Measurements from ENCODE around the gene LSM14A. TPM values are rescaled to one million over a fixed set of nuclear protein-coding genes. Genes with fewer than 3 reads are reported as not detected.

The LSM14A gene
- total and polyA plus RNA-seq, 2 of the 13 experiments (the other 11 are each of a cell fraction or from before 2014, with no cell fraction given), result 77.0 to 83.6 TPM

DNA sequence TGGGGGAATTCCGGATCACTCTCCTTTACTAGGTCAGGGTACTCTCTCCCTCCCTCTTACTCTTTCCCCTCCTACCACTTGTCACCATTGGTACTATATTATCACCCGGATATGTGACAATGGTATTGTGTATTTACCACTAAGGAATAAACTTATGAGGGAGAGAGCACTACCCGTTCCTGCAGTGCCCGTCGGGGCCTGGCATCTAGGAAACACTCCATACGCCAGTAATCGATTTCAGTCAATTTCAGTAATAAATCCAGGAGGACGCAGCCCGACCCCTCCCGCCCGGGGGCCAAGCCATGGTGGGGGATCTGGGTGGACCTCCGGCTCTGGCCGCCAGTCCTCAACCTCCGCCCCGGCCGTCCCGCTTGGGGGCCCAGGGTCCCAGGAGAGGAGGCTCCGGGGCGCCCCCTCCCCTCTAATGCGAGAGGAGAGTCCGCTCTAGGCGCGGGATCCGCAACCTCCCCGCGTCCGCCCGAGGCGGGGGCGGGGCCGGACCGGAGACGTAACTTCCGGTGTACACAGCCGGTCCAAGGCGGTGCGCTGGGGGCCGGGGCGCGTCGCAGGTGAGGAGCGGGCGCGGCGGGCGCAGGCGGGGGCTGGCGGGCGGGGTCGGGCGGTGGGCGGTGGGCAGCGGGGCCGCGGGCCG lies 81.9 kb downstream of the LSM14A start, which contains the start of gene GARRE1 (continued):
- no peak for TF ChIP-seq SIN3B (IDR thresholded peaks at IDR 0.05; ENCODE audit: low read length)
- peak; percentile 54; the same call in 1 of the 2 replicates for TF ChIP-seq TARDBP (CRISPR knock-in tag; IDR thresholded peaks at IDR 0.05)
- TF ChIP-seq, protein P1, sequence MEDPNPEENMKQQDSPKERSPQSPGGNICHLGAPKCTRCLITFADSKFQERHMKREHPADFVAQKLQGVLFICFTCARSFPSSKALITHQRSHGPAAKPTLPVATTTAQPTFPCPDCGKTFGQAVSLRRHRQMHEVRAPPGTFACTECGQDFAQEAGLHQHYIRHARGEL (CRISPR knock-in tag; IDR thresholded peaks at IDR 0.05), result no peak
- TF ChIP-seq ZNF614 (CRISPR knock-in tag; IDR thresholded peaks at IDR 0.05; ENCODE audit: borderline replicate concordance), result peak; percentile 32; the same call in 1 of the 2 replicates
- TF ChIP-seq ZNF33B (CRISPR knock-in tag; IDR thresholded peaks at IDR 0.05), result no peak
- no peak for TF ChIP-seq HIVEP1 (CRISPR knock-in tag; IDR thresholded peaks at IDR 0.05)
- no peak for TF ChIP-seq ZNF234 (CRISPR knock-in tag; conservative IDR thresholded peaks at IDR 0.05)
- TF ChIP-seq, protein P2, sequence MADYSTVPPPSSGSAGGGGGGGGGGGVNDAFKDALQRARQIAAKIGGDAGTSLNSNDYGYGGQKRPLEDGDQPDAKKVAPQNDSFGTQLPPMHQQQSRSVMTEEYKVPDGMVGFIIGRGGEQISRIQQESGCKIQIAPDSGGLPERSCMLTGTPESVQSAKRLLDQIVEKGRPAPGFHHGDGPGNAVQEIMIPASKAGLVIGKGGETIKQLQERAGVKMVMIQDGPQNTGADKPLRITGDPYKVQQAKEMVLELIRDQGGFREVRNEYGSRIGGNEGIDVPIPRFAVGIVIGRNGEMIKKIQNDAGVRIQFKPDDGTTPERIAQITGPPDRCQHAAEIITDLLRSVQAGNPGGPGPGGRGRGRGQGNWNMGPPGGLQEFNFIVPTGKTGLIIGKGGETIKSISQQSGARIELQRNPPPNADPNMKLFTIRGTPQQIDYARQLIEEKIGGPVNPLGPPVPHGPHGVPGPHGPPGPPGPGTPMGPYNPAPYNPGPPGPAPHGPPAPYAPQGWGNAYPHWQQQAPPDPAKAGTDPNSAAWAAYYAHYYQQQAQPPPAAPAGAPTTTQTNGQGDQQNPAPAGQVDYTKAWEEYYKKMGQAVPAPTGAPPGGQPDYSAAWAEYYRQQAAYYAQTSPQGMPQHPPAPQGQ (CRISPR knock-in tag; IDR thresholded peaks at IDR 0.05; ENCODE audit: borderline replicate concordance), result no peak
- TF ChIP-seq MTF2 (CRISPR knock-in tag; IDR thresholded peaks at IDR 0.05; ENCODE audit: borderline replicate concordance), result no peak
- no peak for TF ChIP-seq SATB2 (CRISPR knock-in tag; IDR thresholded peaks at IDR 0.05)
- TF ChIP-seq ESRRA (CRISPR knock-in tag; IDR thresholded peaks at IDR 0.05; ENCODE audit: low read depth), result no peak
- TF ChIP-seq, protein P3, sequence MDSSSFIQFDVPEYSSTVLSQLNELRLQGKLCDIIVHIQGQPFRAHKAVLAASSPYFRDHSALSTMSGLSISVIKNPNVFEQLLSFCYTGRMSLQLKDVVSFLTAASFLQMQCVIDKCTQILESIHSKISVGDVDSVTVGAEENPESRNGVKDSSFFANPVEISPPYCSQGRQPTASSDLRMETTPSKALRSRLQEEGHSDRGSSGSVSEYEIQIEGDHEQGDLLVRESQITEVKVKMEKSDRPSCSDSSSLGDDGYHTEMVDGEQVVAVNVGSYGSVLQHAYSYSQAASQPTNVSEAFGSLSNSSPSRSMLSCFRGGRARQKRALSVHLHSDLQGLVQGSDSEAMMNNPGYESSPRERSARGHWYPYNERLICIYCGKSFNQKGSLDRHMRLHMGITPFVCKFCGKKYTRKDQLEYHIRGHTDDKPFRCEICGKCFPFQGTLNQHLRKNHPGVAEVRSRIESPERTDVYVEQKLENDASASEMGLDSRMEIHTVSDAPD (CRISPR knock-in tag; IDR thresholded peaks at IDR 0.05), result no peak
- TF ChIP-seq NR2F1 (CRISPR knock-in tag; IDR thresholded peaks at IDR 0.05), result no peak
- peak; percentile 44 for TF ChIP-seq MED8 (CRISPR knock-in tag; IDR thresholded peaks at IDR 0.05; ENCODE audit: insufficient replicate concordance)
- TF ChIP-seq ZNF83 (CRISPR knock-in tag; IDR thresholded peaks at IDR 0.05; ENCODE audit: borderline replicate concordance), result no peak
- 0 out of 2 replicates have a peak, but pooled peaks have one; percentile 58 for TF ChIP-seq KLF6 (CRISPR knock-in tag; IDR thresholded peaks at IDR 0.05)
- TF ChIP-seq, protein P4, sequence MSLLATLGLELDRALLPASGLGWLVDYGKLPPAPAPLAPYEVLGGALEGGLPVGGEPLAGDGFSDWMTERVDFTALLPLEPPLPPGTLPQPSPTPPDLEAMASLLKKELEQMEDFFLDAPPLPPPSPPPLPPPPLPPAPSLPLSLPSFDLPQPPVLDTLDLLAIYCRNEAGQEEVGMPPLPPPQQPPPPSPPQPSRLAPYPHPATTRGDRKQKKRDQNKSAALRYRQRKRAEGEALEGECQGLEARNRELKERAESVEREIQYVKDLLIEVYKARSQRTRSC (CRISPR knock-in tag; IDR thresholded peaks at IDR 0.05; ENCODE audit: low read depth), result no peak
- TF ChIP-seq PITX1 (CRISPR knock-in tag; IDR thresholded peaks at IDR 0.05), result peak; percentile 40; the same call in 1 of the 2 replicates
- TF ChIP-seq ZNF766 (CRISPR knock-in tag; IDR thresholded peaks at IDR 0.05; ENCODE audit: borderline replicate concordance), result peak; percentile 53; the same call in 1 of the 2 replicates
- no peak for TF ChIP-seq ZNF44 (CRISPR knock-in tag; IDR thresholded peaks at IDR 0.05)
- TF ChIP-seq, protein P5, sequence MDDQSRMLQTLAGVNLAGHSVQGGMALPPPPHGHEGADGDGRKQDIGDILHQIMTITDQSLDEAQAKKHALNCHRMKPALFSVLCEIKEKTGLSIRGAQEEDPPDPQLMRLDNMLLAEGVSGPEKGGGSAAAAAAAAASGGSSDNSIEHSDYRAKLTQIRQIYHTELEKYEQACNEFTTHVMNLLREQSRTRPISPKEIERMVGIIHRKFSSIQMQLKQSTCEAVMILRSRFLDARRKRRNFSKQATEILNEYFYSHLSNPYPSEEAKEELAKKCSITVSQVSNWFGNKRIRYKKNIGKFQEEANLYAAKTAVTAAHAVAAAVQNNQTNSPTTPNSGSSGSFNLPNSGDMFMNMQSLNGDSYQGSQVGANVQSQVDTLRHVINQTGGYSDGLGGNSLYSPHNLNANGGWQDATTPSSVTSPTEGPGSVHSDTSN (CRISPR knock-in tag; IDR thresholded peaks at IDR 0.05; ENCODE audit: borderline replicate concordance), result no peak
